Measurements from ENCODE around the gene DGKZ. TPM values are rescaled to one million over a fixed set of nuclear protein-coding genes. Genes with fewer than 3 reads are reported as not detected.
"Not testable (repeated sequence)": the region's sequence is repeated elsewhere in the genome, so short reads cannot be mapped to it uniquely, and the experiment has no call there.

The DGKZ gene, protein sequence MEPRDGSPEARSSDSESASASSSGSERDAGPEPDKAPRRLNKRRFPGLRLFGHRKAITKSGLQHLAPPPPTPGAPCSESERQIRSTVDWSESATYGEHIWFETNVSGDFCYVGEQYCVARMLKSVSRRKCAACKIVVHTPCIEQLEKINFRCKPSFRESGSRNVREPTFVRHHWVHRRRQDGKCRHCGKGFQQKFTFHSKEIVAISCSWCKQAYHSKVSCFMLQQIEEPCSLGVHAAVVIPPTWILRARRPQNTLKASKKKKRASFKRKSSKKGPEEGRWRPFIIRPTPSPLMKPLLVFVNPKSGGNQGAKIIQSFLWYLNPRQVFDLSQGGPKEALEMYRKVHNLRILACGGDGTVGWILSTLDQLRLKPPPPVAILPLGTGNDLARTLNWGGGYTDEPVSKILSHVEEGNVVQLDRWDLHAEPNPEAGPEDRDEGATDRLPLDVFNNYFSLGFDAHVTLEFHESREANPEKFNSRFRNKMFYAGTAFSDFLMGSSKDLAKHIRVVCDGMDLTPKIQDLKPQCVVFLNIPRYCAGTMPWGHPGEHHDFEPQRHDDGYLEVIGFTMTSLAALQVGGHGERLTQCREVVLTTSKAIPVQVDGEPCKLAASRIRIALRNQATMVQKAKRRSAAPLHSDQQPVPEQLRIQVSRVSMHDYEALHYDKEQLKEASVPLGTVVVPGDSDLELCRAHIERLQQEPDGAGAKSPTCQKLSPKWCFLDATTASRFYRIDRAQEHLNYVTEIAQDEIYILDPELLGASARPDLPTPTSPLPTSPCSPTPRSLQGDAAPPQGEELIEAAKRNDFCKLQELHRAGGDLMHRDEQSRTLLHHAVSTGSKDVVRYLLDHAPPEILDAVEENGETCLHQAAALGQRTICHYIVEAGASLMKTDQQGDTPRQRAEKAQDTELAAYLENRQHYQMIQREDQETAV
- total RNA-seq (2014; rRNA removed; shearing (Covaris generic)): 14.8 and 17.3 TPM in 2 replicates
- polyA plus RNA-seq (2014; cell fraction: nucleus; rRNA removed): 61.3 and 117 TPM in 2 replicates

DNA sequence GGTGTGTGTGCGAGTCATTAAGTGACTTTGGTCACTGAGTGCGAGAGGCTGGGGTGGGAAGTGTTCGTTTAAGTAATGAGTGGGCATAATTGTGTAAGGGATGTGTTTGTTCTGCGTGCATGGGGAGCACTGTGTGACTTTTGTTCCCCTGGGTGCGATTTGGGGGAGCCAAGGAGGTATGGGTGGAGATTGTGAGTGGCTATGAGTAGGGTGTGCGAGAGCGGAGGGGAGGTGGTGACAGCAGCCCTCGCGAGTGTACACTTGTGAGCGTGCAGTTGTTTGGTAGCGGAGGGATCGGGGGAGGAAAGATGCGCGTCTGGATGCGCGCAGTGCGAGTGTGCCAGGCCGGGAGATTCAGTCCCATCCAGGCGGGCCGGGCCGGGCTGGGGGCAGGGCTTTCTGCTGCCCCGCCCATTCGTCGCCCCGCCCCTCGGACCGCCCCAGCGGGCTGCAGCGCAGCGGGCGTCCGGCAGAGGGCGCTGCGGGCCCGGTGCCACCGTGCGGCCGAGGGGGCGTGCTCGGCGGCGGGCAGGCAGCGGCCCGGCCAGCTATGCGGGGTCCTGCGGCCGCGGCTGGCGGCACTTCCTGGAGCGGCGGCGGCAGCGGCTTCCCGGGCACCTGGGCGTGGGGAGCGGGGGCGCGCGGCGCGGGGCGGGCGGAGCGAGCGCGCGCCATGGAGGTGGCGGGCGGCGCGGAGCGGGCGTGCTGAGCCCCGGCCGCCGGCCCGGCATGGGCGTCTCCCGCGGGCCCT lies at the start of gene DGKZ:
DGKZ (plus strand) TSS at position 578 of the 751 bp plus-strand sequence. CDS start 197 bp downstream, outside the sequence.
- peak; percentile 75 for DNase-seq (ENCODE audit: extremely low read depth, low read depth)

DNA sequence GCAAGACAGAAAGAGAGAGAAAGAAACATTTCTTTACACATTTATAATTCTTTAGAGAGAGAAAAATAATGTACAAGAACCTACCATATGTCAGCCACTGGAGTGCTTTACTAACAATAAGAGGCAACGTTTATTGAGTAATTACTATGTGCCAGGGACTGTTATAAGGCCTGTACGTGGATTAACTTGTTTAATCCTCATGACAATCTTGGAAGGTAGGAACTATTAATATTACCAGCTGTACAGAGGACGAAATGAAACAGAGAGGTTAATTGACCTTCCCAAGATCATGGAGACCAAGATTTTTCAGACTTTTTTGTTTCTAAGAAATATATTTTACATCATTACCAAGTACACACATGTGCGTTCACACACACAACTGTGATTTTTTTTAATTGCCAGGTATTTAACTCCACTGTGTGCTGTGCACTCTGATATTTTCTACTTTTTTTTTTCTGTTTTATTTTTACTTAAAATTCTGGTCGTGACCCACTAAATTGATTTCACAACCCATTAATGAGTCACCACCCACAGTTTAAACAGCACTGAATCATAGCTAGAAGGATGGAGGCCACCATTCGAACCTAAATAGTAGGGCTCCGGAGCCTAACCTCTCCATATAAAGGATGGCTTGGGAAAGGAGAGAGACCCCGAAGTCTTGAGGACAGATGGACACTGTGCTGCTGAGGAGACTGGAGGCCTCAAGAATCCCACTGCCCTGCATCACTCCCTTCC lies 48.4 kb upstream of the DGKZ start:
- DNase-seq (ENCODE audit: extremely low read depth, low read depth): no peak

DNA sequence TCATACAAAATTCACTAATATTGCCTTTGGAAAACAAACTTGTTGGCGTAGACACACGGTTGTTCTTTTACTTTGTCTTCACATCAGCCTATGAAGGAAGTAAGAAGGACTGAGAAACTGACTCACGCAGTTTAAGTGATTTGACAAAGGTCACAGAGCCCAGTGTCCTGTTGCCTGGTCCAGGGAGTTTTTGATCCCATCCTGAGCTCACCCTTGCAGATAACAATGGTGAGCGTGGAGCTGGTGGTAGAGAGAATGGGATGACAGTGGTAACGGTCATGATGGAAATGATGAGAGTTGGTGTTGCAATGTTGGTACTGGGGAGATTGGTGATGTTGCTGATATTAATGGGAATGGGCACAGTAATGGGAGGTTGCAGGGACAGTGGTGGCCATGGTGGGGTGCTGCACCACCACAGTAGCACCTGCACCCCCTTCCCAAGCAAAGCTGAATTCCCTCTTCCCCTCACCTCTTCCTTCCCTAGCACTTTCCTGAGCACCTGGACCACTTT lies 47.8 kb upstream of the DGKZ start:
- no peak for DNase-seq (ENCODE audit: extremely low read depth, low read depth)

DNA sequence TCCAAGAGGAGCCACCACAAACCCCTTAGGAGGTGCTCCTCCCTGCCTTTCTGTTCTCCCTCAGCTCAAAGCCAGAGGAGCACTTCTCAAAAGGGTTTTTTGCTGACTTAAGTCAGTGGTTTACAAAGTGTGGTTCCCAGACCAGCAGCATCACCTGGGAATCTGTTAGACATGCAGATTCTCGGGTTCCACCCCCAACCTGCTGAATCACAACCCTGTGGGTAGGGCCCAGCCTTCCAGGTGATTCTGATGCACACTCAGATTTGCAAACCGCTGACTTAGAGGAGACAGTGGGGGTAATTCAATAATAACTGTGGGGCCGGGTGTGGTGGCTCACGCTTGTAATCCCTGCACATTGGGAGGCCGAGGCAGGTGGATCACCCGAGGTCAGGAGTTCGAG lies 47.0 kb upstream of the DGKZ start:
- no peak for DNase-seq (ENCODE audit: extremely low read depth, low read depth)

DNA sequence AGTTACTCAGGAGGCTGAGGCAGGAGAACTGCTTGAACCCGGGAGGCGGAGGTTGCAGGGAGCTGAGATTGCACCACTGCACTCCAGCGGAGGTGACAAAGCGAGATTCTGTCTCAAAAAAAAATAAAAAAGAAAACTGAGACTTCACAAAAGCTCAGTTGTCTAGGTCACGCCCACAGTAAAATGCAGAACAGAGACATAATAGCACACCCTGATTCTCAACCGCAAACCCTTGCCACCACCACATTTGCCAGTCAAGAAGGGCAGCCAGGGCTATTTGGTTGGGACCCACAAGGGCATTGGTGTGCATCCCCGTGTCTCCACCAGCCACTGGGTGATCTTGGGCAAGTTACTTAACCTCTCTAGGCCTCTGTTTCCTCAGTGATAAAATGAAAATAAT lies 44.4 kb upstream of the DGKZ start:
- no peak for DNase-seq (ENCODE audit: extremely low read depth, low read depth)

DNA sequence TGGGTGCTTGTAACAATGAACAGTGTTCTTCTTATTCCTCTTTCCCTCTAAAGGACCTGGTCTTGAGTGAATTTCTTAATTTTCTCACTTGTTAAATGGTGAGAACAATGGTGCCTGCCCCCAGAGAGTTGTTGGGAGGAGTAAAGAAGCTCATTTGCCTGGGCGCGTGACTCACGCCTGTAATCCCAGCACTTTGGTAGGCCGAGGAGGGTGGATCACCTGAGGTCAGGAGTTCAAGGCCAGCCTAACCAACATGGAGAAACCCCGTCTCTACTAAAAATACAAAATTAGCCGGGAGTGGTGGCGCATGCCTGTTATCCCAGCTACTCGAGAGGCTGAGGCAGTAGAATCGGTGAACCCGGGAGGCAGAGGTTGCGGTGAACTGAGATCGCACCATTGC lies 43.2 kb upstream of the DGKZ start:
- DNase-seq (ENCODE audit: extremely low read depth, low read depth): not testable (repeated sequence)

DNA sequence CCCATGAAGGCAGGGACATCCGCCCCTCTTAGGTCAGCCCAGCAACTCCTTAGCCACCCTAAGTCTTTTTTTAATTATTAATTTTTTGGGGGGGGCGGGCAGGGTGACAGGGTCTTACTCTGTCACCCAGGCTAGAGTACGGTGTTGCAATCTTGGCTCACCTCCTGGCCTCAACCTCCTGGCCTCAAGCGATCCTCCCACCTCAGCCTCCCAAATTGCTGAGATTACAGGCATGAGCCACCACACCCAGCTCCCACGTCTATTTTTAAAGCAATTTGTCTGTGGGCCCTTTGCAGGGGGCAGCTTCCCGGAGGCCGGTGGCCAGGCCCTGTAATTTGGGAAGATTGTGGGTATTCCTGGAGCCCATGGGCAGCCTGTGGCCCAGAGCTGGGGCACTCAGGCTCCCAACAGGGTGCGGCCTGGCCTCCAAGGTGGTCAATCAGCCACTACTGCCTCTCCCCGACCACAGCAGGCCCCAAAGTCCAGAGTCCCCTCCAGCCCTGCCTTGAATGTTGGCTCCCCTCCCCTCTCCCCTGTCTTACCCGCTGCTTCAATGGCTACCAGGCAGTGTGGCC lies 42.6 kb upstream of the DGKZ start:
- DNase-seq (ENCODE audit: extremely low read depth, low read depth): no peak

DNA sequence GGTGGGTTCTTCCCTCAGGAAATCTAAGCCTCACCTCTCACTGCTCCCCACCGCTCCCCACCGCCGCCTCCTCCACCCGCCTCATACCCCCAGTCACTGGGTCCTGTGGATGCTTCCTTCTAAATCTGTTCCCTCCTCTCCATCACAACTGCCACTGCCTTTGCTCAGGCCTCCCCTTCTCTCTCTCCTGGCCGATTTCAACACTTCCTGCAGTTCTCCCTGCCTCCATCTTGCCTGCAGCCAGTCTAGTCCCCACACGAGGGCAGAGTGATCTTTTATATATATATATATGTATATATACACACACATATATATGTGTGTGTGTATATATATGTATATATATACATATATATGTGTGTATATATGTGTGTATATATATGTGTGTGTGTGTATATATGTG lies 42.0 kb upstream of the DGKZ start:
- no peak for DNase-seq (ENCODE audit: extremely low read depth, low read depth)

DNA sequence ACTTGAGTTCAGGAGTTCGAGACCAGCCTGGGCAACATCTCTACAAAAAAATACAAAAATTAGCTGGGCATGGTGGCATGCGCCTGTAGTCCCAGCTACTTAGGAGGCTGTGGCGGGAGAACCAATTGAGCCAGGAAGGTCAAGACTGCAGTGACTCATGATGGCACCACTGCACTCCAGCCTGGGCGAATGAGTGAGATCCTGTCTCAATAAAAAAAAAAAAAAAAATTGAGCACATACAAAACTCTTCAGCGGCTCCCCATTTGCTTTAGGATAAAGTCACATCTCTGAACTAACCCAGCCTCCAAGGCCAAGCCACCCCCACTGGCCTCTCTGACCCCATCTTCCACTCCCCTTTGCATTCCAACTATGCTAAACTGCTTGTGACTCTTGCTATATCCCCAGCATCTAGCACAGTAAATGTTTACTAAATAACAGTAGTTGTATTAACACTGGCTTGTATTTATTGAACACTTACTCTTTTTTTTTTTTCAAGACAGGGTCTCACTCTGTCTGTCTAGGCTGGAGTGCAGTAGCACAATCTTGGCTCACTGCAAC lies 40.9 kb upstream of the DGKZ start:
- no peak for DNase-seq (ENCODE audit: extremely low read depth, low read depth)

DNA sequence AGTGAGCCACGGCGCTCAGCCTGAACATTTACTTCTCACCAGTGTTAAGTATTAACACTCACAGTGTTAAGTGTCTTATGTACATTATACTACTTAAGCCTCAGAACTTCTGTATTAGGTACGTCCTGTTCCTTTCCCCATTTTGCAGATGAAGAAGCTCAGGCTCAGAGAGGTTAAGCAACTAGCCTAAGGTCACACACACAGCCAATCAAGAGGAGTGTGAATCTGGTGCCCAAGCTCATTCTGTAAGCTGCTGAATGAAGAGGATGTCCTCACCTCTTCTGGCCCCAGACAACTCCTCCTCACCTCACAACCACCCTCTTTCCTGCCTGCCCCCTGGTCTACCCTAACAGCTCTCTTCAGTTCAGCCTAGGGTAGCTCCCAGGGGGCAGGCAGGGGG lies 39.9 kb upstream of the DGKZ start:
- no peak for DNase-seq (ENCODE audit: extremely low read depth, low read depth)

DNA sequence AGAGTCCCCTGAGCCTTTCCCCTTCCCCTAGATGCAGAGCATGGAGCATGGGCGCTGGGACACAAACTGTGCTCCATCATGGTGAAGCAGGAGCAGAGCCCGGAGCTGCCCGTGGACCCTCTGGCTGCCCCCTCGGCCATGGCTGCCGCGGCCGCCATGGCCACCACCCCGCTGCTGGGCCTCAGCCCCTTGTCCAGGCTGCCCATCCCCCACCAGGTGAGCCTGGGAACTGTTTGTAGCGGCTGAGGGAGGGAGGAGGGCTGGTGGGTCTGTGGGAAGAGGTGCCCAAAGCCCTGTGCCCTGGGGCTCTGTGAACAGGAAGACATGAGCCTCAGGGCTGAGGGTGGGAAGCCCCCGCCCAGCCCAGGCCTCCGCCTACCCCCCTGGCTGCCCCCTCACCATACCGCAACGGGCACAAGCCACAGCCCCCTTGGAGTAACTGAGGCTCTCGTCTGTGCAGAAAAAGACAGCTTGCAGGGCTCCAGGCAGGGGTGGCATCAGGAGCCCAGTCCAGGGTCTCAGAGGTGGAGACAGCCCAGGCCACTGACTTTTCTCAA lies 39.4 kb upstream of the DGKZ start:
- no peak for DNase-seq (ENCODE audit: extremely low read depth, low read depth)

DNA sequence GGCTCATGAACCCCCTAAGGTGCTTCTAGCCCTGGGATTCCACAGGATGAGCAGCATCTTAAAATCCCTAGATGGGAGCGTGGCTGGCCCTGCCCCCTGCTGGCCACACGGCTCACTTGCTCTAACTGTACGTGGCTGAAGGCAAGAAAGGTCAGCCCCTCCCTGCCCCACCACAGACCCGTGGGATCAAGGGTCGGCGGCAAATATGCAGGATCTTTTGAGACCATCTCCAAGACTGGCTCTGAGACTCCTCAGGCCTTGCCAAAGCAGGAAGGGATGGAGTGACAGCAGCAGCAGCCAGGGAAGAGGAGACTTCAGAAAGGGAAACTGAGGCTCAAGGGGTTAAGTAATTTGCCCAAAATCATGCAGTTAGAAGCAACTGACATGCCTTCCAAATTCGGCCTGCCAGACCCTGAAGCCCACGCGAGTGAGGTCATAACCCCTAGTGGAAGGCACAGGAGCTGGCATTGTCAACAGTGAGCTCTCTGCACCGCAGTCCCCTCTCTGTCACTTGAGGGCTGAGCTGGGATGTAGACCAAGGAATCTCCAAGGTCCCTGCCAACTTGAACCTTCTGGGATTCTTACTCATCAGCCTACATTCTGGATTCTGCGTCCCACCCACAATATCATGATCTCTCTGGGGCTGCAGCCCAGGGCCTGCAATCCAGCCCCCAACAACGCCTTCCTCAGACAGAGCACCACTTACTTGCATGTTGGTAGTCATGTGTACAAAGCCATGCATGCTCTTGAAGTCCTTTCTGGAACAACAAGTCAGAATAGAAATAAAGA lies 38.4 kb upstream of the DGKZ start:
- peak; percentile 40 for DNase-seq (ENCODE audit: extremely low read depth, low read depth)

DNA sequence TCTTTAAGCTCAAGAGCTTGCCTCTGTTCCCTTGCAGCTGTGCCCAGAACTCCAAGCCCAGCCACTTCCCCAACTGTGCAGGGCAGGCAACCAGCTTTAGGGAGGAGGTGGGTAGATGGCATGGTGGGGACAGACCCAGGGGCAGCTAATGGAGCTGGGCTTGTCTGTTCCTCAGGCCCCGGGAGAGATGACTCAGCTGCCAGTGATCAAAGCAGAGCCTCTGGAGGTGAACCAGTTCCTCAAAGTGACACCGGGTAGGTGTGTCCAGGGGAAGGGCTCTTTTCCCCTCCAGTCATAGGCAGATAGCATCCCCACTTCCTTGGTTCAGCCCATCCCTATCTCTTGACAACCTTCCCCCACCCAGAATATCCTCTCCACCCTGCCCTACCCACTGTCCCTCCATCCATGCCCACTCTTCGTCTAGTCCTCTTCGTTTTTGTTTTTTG lies 37.4 kb upstream of the DGKZ start:
- no peak for DNase-seq (ENCODE audit: extremely low read depth, low read depth)

DNA sequence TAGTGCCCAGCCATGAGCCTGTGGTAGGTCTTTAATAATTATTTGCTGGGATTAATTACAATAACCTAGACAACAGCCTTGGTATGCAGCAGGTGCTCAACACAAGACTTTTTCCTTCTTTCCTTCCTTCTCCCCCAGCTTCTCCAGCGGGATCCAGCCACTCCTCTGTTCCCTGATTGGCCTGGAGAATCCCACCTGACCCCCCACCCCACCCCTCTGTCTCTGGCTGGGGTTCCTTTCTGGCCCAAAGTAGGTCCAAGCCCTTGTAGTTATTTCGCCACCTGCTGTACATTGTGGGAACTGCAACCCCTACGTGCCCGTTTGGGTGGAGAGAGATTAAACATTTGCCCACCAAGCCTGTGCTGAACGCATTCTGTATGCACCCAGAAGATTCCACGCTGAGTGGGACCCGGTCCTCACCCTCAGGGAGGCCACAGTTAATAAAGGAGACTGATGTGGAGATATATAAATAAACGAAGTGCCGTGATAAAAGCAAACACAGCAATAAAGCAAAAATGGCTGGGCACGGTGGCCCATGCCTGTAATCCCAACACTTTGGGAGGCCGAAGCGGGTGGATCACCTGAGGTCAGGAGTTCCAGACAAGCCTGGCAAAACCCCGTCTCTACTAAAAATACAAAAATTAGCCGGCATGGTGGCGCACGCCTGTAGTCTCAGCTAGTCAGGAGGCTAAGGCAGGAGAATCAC lies 32.1 kb upstream of the DGKZ start:
- peak; percentile 54 for DNase-seq (ENCODE audit: extremely low read depth, low read depth)

DNA sequence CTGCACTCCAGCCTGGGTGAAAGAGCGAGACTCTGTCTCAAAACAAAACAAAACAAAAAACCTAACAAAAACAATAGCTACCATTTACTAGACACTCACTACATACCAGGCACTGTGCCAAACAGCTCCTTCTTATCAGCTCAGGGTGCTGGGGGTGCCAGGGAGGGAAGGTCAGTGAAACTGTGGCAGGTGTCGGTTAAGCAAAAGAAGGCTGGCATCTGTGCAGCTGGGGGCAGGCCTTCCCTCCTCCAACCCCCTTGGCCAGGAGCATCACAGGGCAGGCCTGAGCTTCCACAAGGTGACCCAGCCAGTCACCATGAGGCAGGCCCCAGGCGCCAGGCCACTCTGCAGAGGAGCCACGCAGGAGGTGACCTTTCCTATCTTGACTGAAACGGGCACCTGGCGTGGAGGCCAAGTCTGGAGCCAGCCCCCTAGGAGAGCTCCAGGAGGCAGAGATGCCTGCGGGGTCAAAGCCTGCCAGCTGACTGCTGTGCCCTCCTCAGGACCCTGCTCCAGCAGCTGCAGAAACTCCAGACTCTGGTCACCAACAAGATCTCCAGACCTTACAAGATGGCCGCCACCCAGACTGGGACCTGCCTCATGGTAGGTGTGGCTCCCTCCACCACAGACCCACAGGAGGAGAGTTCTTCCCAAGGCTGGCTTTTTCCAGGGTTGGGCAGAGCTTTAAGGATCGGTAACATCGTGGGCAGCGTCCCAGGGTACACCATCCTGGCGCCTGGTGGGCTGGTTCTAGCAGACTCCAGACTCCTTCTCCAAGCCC lies 31.3 kb upstream of the DGKZ start:
- no peak for DNase-seq (ENCODE audit: extremely low read depth, low read depth)

DNA sequence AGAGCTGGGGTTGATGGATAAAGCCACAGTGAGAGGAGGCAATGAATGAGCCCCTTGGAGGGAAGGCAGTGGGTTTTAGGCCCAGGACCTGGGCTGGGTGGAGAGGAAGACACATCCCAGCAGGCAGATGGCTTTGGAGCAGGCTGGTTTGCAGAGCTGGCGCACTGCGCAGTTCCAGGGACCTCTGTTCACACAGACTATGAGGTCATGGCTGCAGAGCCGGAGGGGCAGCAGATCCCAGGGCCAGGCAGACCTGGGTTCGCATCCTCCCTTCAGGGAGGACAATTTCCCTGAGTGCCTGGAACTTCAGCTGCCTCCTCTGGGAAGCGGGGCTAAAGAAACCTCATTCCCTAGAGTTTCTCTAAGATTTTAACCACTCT lies 28.2 kb upstream of the DGKZ start:
- no peak for DNase-seq (ENCODE audit: extremely low read depth, low read depth)

DNA sequence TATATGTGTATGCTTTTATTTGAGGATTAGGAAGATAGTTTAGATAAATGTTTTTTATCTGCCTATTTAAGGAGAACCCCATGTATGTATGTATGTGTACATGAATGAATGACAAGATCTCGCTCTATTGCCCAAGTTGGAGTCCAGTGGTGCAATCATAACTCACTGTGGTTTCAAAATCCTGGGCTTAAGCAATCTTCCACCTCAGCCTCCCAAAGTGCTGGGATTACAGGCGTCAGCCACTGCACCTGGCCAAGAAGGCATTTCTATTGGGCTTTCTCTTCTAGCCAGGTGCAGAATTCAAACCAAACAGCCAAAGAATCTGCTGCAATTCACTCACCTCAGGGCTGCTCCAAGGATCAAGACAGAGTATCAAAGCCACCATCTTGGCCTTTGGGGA lies 25.5 kb upstream of the DGKZ start:
- no peak for DNase-seq (ENCODE audit: extremely low read depth, low read depth)
